CD4-positive, alpha-beta T cell treated with Interleukin-1 beta for 1 hour (primary cell): ENCODE data around the gene BLTP3A.
A peak's percentile ranks its signal among the peaks of the same experiment; 100 is the strongest.
"Not testable (repeated sequence)": the region's sequence is repeated elsewhere in the genome, so short reads cannot be mapped to it uniquely, and the experiment has no call there.

ENCODE experiments used
- DNase-seq, 2 donors: peaks; one replicate each; pipeline ENCODE4 v3.0.0-alpha.2; 2020 to 2022

BLTP3A gene

GRCh38 chr6:34791701-34792604 is at the start of gene BLTP3A:
TSS of gene BLTP3A (plus strand) at chr6:34792083. CDS start at chr6:34792251, 168 bp downstream.
- DNase-seq, result peak; percentile 74 to 79

- DNase-seq, result no peak
Observed at GRCh38 chr6:34742094-34742493, 49.8 kb upstream of the BLTP3A start.

- DNase-seq, result no peak
Observed at GRCh38 chr6:34743625-34744293, 48.1 kb upstream of the BLTP3A start.

GRCh38 chr6:34744294-34744647 is 47.6 kb upstream of the BLTP3A start:
- DNase-seq, result not testable (repeated sequence)

GRCh38 chr6:34745277-34746103 is 46.4 kb upstream of the BLTP3A start:
- DNase-seq, result no peak

- no peak for DNase-seq
Observed at GRCh38 chr6:34746104-34746846, 45.6 kb upstream of the BLTP3A start.

GRCh38 chr6:34748757-34749156 is 43.1 kb upstream of the BLTP3A start:
- DNase-seq, result no peak

GRCh38 chr6:34756513-34756856 is 35.4 kb upstream of the BLTP3A start:
- peak; percentile 40 to 46 for DNase-seq

GRCh38 chr6:34757687-34758274 is 34.1 kb upstream of the BLTP3A start:
- DNase-seq, result no peak

GRCh38 chr6:34760108-34760507 is 31.8 kb upstream of the BLTP3A start:
- DNase-seq, result no peak

GRCh38 chr6:34761681-34762080 is 30.2 kb upstream of the BLTP3A start:
- not testable (repeated sequence) for DNase-seq

- DNase-seq, result no peak
Observed at GRCh38 chr6:34768148-34768547, 23.7 kb upstream of the BLTP3A start.

GRCh38 chr6:34771727-34772126 is 20.2 kb upstream of the BLTP3A start:
- no peak for DNase-seq

GRCh38 chr6:34772940-34773339 is 18.9 kb upstream of the BLTP3A start:
- no peak for DNase-seq

GRCh38 chr6:34773916-34774315 is 18.0 kb upstream of the BLTP3A start:
- no peak for DNase-seq

- no peak for DNase-seq
Observed at GRCh38 chr6:34774967-34775366, 16.9 kb upstream of the BLTP3A start.

- not testable (repeated sequence) for DNase-seq
Observed at GRCh38 chr6:34785375-34785774, 6.5 kb upstream of the BLTP3A start.

GRCh38 chr6:34787152-34787551 is 4.7 kb upstream of the BLTP3A start:
- not testable (repeated sequence) for DNase-seq

- DNase-seq, result no peak
Observed at GRCh38 chr6:34788111-34788510, 3.8 kb upstream of the BLTP3A start.

GRCh38 chr6:34791164-34791700 is 651 bp upstream of the BLTP3A start:
- DNase-seq, result peak in 1 of 2 donors; percentile 28

GRCh38 chr6:34792605-34793500 is 970 bp downstream of the BLTP3A start:
- peak; percentile 17 to 32 for DNase-seq
